ENCODE data around the gene TXNDC11.

TXNDC11 gene

DNA sequence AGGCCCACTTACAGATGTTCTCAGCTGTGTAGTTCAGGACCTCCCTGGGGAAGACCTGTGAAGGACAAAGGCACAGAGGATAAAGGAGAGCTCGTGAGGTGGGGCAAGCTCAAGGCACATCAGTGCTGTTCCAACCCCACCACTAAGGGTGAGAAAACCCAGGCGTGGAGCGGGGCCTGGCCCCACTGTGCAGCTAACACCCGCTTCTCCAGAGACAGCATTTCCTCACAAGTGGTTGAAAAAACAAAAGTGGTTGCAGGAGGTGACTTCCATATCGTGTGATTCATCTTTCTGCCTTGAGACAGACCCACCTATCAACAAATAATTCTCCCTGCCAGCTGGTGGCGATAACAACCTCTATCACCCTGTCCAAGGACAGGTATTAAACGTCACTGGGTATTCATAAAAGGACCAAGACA, 44.4 kb downstream of the TXNDC11 start:
- in situ Hi-C loops (cut with MboI; ENCODE audit: low pct_unique_long_range_greater_than_20kb, low sequenced_read_pairs) = loop anchor here (25.0 kb wide), 1 partner anchor 736 kb away; no protein-coding TSS in a partner anchor
- no peak for DNase-seq

DNA sequence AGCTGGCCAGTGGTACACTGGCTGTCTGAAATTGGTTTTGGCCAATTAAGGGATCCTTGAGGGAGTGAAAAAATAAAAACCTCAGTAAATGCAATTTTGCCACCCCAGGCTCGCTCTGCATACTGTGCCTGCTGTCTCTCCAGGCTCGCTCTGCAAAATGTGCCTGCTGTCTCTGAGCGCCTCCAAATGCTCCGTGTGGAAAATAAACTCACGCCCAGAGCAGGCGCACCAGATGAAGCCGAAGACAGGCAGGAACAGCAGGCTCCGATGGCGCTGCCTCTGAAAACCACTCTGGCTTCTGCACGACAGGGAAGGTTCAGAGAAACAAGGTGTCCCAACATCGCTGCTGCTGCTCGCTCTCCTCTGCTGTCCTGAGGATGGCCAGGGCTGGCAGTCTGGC, 45.3 kb downstream of the TXNDC11 start:
- no peak for DNase-seq
- in situ Hi-C loops (cut with MboI; ENCODE audit: low pct_unique_long_range_greater_than_20kb, low sequenced_read_pairs) = loop anchor here (25.0 kb wide), 1 partner anchor 735 kb away; no protein-coding TSS in a partner anchor

DNA sequence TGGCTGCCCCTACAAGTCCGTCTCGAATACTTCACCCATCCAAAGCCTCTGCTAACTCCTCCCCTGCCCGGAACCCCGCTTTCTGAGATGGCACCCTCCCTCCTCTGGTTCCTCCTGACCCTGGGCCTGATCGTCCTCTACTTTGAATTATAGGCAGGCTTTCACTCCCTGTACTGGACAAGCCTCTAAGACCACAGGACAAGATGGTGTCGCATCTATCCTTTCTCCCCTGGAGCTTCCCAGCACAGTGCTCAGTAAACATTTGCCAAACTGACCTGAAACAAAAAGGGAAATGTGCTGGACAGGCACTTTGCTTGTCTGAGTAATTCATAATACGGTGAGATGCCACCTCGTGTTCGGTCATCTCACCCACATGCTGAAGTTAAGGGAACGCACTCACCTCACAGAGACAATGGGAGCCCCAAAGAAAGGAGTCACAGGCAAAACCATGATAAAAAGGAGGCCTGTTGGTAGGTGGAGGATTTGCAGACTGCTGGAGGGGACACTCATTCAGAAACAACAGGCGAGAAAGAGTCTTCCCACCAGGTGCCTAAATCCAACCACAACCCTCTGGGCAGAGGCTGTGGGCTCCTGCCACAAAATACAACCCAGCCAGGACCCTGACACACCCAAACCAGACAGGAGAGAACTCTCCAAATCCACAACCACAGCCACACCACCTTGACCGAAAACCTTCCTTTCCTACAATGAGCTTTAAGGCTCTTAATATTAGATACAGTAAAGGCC, 46.2 kb downstream of the TXNDC11 start:
- in situ Hi-C loops (cut with MboI; ENCODE audit: low pct_unique_long_range_greater_than_20kb, low sequenced_read_pairs) = loop anchor here (25.0 kb wide), 1 partner anchor 734 kb away; no protein-coding TSS in a partner anchor
- no peak for DNase-seq

DNA sequence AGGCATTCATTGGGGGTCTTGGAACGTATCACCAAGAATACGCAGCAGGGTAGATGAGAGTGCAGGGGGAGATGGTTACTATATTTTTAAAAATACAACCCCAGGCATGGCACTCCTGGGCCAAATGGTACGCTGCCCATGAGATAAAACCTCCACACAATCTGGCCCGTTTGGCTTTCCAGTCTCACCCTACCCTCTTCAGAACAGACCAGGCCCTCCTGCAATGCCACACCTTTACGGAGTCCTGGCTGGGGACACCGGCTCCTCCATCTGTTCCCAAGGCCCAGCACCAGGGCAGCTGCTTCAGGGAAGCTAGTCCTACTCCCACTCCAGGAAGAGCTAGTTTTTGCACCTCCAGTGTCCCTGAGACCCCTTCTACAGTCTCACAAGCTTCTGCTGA, 50.0 kb downstream of the TXNDC11 start:
- DNase-seq = no peak
- in situ Hi-C loops (cut with MboI; ENCODE audit: low pct_unique_long_range_greater_than_20kb, low sequenced_read_pairs) = loop anchor here (25.0 kb wide), 1 partner anchor 730 kb away; no protein-coding TSS in a partner anchor

DNA sequence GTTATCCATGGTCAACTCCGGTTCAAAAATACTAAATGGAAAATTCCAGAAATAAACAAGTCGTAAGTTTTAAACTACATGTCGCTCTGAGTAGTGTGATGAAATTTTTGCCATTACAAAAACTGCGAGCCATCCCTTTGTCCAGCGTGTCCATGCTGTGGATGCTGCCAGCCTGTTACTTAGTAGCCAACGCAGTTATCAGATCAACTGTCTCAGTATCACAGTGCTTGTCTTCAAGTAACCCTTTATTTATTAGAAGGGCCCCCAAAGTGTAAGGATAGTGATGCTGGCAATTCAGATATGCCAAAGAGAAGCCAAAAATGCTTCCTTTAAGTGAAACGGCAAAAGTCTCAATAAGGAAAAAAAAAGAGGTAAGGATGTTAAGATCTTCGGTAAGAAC, 50.5 kb downstream of the TXNDC11 start:
- no peak for DNase-seq
- in situ Hi-C loops (cut with MboI; ENCODE audit: low pct_unique_long_range_greater_than_20kb, low sequenced_read_pairs) = loop anchor here (25.0 kb wide), 1 partner anchor 730 kb away; no protein-coding TSS in a partner anchor

DNA sequence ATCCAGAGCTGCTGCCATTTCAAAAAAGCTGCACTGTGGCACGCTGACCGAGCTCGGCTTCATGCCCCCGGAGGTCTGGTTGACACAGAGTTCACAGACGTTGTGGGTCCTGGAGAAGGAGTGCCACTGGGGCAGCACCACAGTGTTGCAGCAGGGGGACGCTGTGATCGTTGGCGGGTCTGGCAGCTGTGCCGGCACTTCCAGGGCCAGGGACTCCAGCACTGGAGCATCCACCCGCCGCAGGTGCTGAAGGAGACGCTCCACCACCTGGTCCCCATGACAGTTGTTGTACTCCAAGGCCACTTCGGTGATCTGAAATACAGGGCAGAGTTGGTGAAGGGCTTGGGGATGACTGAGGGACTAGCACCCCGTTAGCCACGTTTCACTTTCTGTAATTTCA, 50.9 kb downstream of the TXNDC11 start:
- in situ Hi-C loops (cut with MboI; ENCODE audit: low pct_unique_long_range_greater_than_20kb, low sequenced_read_pairs) = loop anchor here (25.0 kb wide), 1 partner anchor 729 kb away; no protein-coding TSS in a partner anchor
- no peak for DNase-seq

DNA sequence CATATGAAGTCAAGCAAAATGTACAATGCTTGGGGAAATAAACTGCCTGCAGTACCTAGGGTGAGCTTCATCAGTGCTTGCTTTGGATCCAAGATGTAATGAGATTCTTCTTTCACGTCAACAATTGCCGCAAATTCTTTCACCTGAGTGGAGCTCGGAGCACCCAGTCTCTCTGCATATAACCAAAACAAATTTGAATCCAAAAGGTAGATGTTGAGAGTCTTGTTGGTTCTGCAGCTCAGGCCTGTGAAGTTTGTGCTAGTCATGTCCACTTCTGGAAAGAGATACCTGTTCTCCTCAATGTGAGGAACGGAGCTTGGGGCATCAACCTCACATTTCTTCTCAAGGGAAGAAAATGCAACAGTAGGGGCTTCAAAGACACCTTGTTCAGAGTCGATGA, 51.4 kb downstream of the TXNDC11 start:
- in situ Hi-C loops (cut with MboI; ENCODE audit: low pct_unique_long_range_greater_than_20kb, low sequenced_read_pairs) = loop anchor here (25.0 kb wide), 1 partner anchor 729 kb away; no protein-coding TSS in a partner anchor
- no peak for DNase-seq

DNA sequence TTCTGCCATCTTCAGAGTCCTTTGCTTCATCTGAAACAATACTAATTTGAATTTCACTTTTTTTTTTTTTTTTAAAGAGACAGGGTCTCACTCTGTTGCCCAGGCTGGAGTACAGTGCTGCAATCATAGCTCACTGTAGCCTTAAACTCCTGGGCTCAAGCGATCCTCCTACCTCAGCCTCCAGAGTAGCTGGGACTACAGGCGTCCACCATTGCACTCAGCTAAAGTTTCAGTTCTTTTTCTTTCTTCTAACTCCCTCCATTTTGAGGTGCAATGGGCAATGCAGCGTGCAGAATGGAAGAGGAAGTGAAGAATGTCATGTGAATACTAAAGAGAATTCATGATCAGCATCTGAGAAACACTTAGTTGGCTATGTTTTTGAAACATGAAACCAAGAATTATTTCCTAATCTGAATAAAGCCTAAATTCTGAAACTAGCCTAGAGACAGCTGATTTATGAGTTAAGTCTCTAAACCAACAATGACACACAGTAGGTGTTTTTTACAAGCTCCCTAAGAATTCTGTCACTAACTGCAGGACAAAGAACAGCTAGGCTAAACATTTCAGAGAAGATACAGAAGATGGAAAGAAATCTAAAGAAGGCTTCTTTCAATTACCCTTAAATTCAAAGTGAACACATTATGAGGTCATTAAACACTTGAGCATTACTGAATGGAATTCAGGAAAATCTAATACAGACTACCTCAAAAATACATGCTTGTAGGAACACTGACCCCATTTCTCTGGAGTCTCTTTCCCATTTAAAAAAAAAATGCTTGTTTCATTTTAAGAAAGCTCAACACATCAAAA, 53.4 kb downstream of the TXNDC11 start:
- DNase-seq = no peak
- in situ Hi-C loops (cut with MboI; ENCODE audit: low pct_unique_long_range_greater_than_20kb, low sequenced_read_pairs) = loop anchor here (25.0 kb wide), 1 partner anchor 727 kb away; no protein-coding TSS in a partner anchor

DNA sequence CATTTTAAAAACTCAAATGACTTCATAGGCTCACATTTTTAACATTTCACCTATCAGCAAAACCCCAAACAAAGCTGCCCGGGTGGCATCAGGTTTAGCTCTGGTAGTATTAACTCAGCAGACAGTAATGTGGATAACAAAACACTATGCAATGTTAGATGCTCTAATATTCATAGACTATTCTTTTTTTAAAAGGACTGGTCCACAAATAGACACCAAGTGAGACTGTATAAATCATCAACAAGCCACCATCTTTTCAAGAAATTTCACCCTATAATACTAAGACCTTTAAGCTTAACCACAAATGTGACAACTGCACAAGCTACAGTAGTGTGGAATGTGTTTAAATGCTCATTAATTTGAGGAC, 54.2 kb downstream of the TXNDC11 start:
- in situ Hi-C loops (cut with MboI; ENCODE audit: low pct_unique_long_range_greater_than_20kb, low sequenced_read_pairs) = loop anchor here (25.0 kb wide), 1 partner anchor 726 kb away; no protein-coding TSS in a partner anchor
- no peak for DNase-seq

DNA sequence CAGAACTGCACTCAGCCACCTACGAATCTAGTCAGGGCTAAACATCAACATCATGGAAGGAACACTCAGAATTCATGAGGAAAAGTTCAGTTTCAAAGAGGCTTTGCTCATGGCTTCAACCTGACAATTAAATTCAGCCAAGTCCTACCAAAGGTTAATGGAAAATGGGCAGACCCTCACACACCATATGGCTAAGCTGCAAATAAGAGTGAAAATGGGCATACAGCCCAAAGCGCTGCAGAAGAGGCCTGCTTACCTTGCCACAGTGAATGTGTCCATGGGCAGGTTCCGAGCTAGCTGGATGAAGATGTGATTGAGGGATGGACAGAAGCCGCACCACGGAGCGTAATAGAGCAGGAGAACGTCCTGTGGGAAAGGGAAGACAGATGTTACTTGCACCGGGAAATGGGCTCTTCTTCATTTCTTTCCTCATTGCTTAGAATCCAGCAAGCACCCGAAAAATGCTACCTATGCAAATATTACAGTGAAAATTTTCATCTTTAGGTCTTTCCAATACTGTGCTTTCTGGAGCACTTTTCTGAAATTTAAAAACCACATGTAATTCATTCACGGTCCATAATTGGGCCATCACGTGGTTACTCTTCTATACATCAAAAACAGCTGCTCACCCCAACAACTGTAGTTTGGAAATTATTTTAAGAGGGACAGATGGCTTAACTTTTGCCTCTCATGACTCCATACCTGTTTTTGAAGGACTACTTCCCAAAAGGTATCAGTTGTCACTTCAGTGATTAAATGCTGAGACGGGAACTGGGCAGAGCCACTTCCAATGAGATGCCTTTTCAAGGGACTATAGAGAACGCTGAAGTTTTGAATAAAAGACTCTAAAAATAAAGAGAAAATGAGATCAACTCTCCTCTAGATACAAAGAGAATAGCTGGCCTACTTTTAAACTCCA, 54.8 kb downstream of the TXNDC11 start:
- in situ Hi-C loops (cut with MboI; ENCODE audit: low pct_unique_long_range_greater_than_20kb, low sequenced_read_pairs) = loop anchor here (25.0 kb wide), 1 partner anchor 726 kb away; no protein-coding TSS in a partner anchor
- DNase-seq = no peak

DNA sequence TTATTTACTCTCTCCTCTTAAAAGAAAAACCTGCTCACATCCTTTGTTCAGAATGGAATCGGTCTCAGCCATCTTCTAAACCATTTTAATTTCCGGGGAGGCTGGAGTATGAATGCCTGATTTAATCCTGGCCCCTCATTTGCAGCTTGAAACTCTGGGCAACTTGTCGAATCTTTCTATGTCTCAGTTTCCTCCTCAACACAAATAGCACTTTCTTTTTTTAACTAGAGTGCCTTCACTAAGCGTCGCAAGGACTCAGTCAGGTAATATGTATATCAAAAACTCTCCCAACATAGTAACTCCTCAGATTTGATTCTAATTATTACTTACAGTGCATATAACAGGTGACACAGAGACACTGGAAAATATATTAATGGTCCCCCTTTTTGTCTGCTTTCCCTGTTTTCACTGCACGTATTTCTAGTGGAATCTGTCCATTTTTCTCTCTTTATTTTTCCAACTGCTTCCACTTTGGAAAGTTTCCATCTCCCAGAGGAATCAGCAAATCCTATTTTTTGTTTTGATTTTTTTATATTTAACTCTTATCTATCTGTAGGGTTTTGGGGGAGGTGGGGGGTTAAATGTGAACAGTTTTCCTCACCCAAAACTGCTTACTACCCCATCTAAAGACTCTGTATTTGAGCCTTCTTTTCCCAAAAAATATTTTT, 55.8 kb downstream of the TXNDC11 start:
- in situ Hi-C loops (cut with MboI; ENCODE audit: low pct_unique_long_range_greater_than_20kb, low sequenced_read_pairs) = loop anchor here (25.0 kb wide), 1 partner anchor 725 kb away; no protein-coding TSS in a partner anchor
- DNase-seq = no peak

DNA sequence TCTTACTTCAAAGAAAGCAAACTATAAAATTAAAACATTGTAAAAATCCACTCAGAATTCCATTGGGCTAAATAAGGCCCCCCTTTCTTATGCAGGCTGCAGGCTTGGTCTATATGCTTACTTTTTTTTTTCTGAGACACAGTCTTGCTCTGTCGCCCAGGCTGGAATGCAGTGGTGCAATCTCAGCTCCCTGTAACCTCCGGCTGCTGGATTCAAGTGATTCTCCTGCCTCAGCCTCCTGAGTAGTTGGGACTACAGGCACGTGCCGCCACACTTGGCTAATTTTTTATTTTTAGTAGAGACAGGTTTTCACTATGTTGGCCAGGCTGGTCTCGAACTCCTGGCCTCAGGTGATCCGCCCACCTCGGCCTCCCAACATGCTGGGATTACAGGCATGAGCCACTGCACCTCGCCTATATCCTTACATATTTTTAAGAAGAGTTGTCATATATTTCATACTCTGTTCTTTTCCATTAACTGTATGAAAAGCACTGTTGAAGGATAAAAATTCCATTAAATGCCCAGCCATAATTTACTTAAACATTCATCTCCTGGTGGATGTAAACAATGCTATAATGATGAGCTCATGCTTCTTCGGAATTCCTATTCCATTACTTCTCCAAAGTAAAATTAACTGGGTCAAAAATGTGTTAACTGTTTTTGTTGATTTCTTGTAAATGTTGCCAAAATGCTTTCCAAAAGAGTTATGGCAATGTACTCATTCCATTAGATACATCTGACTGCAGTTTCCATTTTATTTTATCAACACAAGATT, 56.6 kb downstream of the TXNDC11 start:
- DNase-seq = no peak
- in situ Hi-C loops (cut with MboI; ENCODE audit: low pct_unique_long_range_greater_than_20kb, low sequenced_read_pairs) = loop anchor here (25.0 kb wide), 1 partner anchor 724 kb away; no protein-coding TSS in a partner anchor

DNA sequence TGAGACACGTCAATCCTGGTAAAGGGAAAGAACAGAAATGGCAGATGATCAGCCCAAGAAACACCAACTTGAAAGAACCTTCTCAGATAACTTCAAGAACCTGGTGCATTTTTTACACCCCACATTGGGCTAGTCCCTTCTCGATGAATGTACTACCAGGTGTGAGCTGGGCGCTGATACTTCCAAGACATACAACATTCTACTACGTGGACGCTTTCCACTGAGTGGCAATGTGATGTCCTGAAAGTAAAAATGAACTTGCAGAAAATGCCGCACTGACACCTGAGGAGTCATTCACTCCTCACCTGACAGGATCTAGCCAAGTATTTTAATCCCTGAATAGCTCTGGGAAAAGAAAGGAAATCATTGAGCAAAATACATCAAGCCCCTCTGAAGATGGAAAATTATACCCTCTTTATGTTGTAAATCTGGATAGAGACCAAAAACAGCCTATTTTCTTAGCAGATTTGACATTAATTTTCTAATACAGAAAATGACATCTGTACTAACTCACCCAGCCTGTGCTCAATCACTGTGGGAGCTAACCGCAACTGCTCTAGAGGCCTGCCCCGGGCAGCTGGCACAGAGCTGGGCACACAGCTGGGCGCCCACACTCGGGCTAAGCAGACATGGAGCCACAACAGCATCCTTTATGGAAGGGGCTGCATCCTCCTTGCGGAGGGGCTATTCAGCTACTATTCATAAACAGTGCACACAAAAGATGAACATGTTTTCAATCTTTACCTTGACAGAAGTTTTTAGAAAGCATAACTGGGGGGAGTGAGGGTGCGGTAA, 58.2 kb downstream of the TXNDC11 start:
- no peak for DNase-seq
- in situ Hi-C loops (cut with MboI; ENCODE audit: low pct_unique_long_range_greater_than_20kb, low sequenced_read_pairs) = loop anchor here (25.0 kb wide), 1 partner anchor 722 kb away; no protein-coding TSS in a partner anchor

DNA sequence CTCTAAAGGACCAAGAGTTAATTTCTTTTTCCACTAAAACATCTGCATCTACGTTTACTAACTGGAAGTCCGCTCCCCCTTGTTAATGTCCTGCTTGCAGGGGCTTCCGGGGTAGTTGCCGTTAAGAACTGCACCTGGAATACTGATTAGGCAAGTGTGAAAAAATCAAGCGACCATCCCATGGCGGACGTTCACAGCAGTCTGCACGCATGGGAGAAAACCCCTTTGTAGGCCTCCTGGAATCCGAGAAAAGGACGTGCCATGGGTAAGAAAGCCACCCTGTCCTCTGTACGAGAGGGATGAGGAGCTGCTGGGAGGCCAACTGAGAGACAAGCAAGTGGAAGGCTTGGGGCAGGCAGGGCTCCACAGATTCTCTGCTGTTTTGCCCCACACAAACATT, 59.5 kb downstream of the TXNDC11 start:
- in situ Hi-C loops (cut with MboI; ENCODE audit: low pct_unique_long_range_greater_than_20kb, low sequenced_read_pairs) = loop anchor here (25.0 kb wide), 1 partner anchor 721 kb away; no protein-coding TSS in a partner anchor
- no peak for DNase-seq

DNA sequence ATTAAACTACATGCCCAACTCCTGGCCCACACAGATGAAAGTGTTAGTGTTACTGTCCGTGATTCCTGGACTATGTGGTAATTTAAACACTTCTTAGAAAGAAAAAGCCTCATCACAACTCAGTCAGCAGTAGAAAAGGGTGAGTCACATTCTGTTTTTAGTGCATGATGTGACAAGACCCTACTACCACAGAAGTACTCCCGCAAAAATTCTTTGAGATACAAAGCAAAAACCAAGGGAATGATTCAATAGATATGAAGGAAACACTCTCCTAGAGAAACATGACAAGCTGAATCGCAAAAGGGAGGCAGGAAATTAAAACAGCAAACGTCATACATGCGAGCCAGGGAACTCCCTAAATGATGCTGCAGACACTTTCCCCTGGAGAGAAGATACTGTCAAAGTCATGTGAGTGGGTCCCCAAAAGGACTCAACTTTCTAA, 60.0 kb downstream of the TXNDC11 start:
- DNase-seq = no peak
- in situ Hi-C loops (cut with MboI; ENCODE audit: low pct_unique_long_range_greater_than_20kb, low sequenced_read_pairs) = loop anchor here (25.0 kb wide), 1 partner anchor 720 kb away; no protein-coding TSS in a partner anchor

DNA sequence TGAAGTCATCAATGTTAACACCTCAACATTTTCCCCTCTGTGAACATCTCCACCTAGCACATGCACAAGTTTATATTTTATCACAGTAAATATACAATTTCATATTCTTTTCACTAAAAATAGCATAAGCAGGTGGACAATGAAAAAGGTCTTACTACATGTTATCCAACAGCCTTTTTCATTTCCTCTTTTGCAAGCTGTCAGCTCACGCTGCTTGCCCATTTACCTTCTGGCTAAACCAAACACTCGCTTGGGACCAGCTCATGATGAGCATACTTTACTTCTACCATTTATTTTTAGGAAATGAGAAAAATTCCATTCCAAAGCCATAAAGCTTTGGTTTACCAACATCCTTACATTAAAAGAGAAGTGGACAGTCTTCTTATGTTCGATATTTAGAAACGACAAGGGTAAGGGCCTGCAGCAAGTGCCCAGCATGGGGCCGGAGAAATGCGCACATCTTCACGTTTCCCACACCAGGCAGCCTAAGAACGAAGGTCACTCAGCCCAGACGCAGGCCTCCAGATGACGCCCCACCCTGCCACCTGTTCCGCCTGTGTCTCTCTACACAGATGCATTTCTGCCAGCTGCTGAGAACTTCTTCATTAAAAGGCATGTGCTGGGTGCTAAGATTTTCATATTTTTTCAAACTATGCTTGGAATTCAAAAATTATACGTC, 60.5 kb downstream of the TXNDC11 start:
- DNase-seq = no peak
- in situ Hi-C loops (cut with MboI; ENCODE audit: low pct_unique_long_range_greater_than_20kb, low sequenced_read_pairs) = loop anchor here (25.0 kb wide), 1 partner anchor 720 kb away; no protein-coding TSS in a partner anchor
